Renal cortical epithelial cell (primary cell): Measurements from ENCODE around the gene MAPRE2. TPM values are rescaled to one million over a fixed set of nuclear protein-coding genes. Genes with fewer than 3 reads are reported as not detected.

ENCODE experiments used
- DNase-seq: peaks from one replicate; pipeline ENCODE4 v3.0.0-alpha.2; 2011; ENCODE audit warnings: low read depth
- total RNA-seq: library from RNA; depleted of rRNA; stranded (reverse); fragments of >200 nt; gene quantifications from 2 replicates; pipeline ENCODE4 v1.2.3, GENCODE V29; 2014

Gene MAPRE2
- total RNA-seq = 3.8 and 10.0 TPM in 2 replicates

- DNase-seq = peak; percentile 81
Measured at GRCh38 chr18:35040988-35041814, at the start of gene MAPRE2. Gene MAPRE2, plus strand, starts transcription at chr18:35041413. Its CDS starts 127 bp downstream, at chr18:35041540.

- DNase-seq = no peak
Measured at GRCh38 chr18:34991561-34991960, 49.7 kb upstream of the MAPRE2 start.

GRCh38 chr18:34993289-34993688 is 47.9 kb upstream of the MAPRE2 start:
- peak; percentile 37 for DNase-seq

- DNase-seq = no peak
Measured at GRCh38 chr18:34995746-34996145, 45.5 kb upstream of the MAPRE2 start.

GRCh38 chr18:34998661-34999060 is 42.6 kb upstream of the MAPRE2 start:
- no peak for DNase-seq

- DNase-seq = peak; percentile 65
Measured at GRCh38 chr18:34999756-35000289, 41.4 kb upstream of the MAPRE2 start.

GRCh38 chr18:35000457-35000856 is 40.8 kb upstream of the MAPRE2 start:
- no peak for DNase-seq

- no peak for DNase-seq
Measured at GRCh38 chr18:35002120-35002519, 39.1 kb upstream of the MAPRE2 start.

- DNase-seq = peak; percentile 76
Measured at GRCh38 chr18:35005963-35006577, 35.1 kb upstream of the MAPRE2 start.

GRCh38 chr18:35010156-35010555 is 31.1 kb upstream of the MAPRE2 start:
- DNase-seq = no peak

- DNase-seq = no peak
Measured at GRCh38 chr18:35010993-35011392, 30.2 kb upstream of the MAPRE2 start.

GRCh38 chr18:35019933-35020332 is 21.3 kb upstream of the MAPRE2 start:
- no peak for DNase-seq

- no peak for DNase-seq
Measured at GRCh38 chr18:35022426-35023001, 18.7 kb upstream of the MAPRE2 start.

GRCh38 chr18:35024196-35024595 is 17.0 kb upstream of the MAPRE2 start:
- DNase-seq = peak; percentile 35

- DNase-seq = peak; percentile 84
Measured at GRCh38 chr18:35024965-35025364, 16.2 kb upstream of the MAPRE2 start.

GRCh38 chr18:35026407-35027061 is 14.7 kb upstream of the MAPRE2 start:
- DNase-seq = no peak

GRCh38 chr18:35027206-35027605 is 14.0 kb upstream of the MAPRE2 start:
- DNase-seq = no peak

GRCh38 chr18:35028536-35028935 is 12.7 kb upstream of the MAPRE2 start:
- DNase-seq = no peak

GRCh38 chr18:35029103-35029502 is 12.1 kb upstream of the MAPRE2 start:
- no peak for DNase-seq

- DNase-seq = no peak
Measured at GRCh38 chr18:35029770-35030169, 11.4 kb upstream of the MAPRE2 start.

- DNase-seq = no peak
Measured at GRCh38 chr18:35030277-35030989, 10.8 kb upstream of the MAPRE2 start.
